HK-2 (cell line): Measurements from ENCODE around the gene SOCS6.
"Not testable (repeated sequence)": the region's sequence is repeated elsewhere in the genome, so short reads cannot be mapped to it uniquely, and the experiment has no call there.

ENCODE experiments used
- DNase-seq: peaks from one replicate; pipeline ENCODE4 v3.0.0-alpha.2; 2018; ENCODE audit not compliant: unreplicated experiment

SOCS6 gene, protein sequence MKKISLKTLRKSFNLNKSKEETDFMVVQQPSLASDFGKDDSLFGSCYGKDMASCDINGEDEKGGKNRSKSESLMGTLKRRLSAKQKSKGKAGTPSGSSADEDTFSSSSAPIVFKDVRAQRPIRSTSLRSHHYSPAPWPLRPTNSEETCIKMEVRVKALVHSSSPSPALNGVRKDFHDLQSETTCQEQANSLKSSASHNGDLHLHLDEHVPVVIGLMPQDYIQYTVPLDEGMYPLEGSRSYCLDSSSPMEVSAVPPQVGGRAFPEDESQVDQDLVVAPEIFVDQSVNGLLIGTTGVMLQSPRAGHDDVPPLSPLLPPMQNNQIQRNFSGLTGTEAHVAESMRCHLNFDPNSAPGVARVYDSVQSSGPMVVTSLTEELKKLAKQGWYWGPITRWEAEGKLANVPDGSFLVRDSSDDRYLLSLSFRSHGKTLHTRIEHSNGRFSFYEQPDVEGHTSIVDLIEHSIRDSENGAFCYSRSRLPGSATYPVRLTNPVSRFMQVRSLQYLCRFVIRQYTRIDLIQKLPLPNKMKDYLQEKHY

DNA sequence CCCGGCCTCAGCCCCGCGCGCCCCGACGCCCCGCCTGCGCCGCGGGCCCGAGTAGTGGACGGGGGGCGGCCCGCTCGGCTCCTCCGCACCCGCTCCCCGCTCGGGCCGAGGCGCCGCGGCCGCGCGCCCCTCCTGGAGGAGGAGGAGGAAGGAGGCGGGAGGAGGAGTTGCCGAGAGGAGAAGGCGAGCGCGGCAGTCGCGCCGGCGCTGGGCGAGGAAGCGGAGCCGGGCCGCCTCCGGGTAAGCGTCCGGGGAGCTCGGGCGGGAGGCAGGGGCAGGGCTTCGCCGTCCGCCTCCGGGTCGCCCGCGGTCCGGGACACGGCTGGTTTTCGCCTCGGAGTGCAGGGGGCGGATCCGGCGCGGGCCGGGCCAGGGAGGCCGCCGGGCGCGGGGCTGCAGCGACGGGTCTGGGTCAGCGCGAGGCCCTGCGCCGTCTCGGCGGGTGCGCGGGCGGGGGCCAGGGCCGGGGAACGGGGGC lies at the start of gene SOCS6:
TSS of gene SOCS6 (plus strand) at position 195 of the 478 bp plus-strand sequence. CDS start 35,624 bp downstream, outside the sequence.
- peak; percentile 63 for DNase-seq

GRCh38 chr18:70243131-70243929 lies 45.5 kb upstream of the SOCS6 start:
- DNase-seq: no peak

DNA sequence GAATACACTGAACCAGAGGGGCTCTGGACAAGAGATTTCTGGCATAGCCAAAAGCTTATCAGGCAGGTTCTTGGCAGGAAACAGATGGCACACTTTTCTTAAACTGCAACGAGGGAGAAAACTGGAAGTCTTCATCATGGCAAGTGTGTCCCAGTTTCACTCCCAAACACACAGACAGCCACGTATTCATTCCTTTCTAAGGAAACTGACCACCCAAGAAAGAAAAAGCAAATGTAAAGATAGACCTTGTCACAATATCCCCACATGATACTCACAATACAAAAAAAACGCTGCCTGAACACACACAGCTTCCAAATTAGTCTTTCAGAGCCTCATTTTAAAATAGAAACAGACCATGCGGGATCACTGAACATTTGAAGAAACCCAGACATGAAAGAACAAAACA lies 42.8 kb upstream of the SOCS6 start:
- no peak for DNase-seq

GRCh38 chr18:70249118-70249517 lies 39.7 kb upstream of the SOCS6 start:
- no peak for DNase-seq

GRCh38 chr18:70249861-70250260 lies 39.0 kb upstream of the SOCS6 start:
- not testable (repeated sequence) for DNase-seq

DNA sequence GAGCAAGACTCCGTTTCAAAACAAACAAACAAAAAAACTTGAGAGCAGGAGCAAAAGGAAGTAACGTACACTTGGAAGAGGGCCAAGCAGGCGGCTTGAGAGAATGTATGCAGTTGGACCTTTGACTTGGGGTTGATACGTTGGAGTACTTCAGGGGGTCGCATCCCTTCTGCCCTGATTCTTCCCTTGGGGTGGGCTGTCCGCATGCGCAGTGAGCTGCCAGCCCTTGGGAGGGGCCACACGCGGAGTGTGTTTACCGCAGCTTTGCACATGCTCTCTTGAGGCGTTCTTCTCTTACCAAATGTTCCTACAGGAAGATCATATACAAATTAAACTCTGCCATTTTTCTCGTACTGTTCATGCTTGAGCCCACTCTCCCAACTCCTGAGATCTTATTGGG lies 38.1 kb upstream of the SOCS6 start:
- DNase-seq: no peak

DNA sequence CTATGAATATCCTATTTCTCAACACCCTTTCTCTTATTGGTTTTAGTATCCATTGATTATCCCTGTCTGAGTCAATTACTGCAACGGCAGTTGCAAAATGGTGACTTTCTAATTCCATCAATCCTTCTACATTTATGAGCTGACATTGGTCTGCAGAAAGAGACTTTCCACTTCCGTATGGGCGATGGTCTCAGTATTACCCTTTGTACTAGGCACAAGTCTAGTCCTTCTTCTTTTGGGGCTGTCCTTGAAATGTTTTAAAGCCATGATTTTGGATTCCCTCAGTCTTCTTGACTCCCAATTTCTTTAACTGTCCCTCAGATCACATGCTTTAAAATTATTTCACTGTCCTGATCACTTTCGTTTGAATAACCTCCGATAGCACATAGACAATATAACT lies 32.7 kb upstream of the SOCS6 start:
- no peak for DNase-seq

- DNase-seq: no peak
Observed at GRCh38 chr18:70256994-70257393, 31.9 kb upstream of the SOCS6 start.

DNA sequence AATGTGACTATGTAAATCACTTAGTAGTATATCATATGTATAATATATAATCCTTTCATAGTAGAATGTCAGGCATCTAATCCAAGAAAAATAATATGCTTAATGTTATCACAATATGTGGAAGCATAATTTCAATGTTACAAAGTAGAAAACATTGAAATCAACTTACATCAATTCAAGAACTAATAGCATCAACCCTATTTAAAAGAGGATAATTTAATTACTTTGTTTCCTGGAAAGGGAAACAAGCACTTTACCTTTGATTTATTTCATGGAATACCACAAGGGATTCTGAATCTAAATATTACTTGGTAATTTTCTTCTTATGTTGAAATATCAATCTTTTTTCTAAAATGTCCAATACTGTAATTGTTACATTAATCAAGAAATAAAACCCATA lies 30.6 kb upstream of the SOCS6 start:
- DNase-seq: no peak

GRCh38 chr18:70260683-70261082 lies 28.2 kb upstream of the SOCS6 start:
- no peak for DNase-seq

- DNase-seq: no peak
Observed at GRCh38 chr18:70261141-70261788, 27.6 kb upstream of the SOCS6 start.

DNA sequence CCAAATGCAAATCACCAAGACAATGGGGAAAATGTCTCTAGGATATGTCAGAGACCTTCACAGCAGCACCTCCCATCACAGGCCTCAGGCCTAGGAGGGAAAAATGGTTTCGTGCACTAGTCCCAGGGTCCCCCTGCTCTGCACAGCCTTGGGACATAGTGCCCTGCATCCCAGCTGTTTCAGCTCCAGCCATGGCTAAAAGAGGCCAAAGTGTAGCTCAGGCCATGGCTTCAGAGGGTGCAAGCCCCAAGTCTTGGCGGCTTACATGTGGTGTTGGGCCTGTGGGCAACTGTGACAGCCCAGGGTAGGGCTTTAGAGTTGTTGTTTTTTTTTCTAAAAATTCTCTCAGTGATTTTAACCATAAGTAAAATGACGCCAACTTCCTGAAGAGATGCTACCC lies 25.5 kb upstream of the SOCS6 start:
- DNase-seq: no peak

- DNase-seq: no peak
Observed at GRCh38 chr18:70271742-70272141, 17.1 kb upstream of the SOCS6 start.

- DNase-seq: no peak
Observed at GRCh38 chr18:70273021-70273420, 15.8 kb upstream of the SOCS6 start.

GRCh38 chr18:70276416-70277191 lies 12.2 kb upstream of the SOCS6 start:
- no peak for DNase-seq

GRCh38 chr18:70279470-70279869 lies 9.4 kb upstream of the SOCS6 start:
- no peak for DNase-seq

- no peak for DNase-seq
Observed at GRCh38 chr18:70280007-70280925, 8.6 kb upstream of the SOCS6 start.

DNA sequence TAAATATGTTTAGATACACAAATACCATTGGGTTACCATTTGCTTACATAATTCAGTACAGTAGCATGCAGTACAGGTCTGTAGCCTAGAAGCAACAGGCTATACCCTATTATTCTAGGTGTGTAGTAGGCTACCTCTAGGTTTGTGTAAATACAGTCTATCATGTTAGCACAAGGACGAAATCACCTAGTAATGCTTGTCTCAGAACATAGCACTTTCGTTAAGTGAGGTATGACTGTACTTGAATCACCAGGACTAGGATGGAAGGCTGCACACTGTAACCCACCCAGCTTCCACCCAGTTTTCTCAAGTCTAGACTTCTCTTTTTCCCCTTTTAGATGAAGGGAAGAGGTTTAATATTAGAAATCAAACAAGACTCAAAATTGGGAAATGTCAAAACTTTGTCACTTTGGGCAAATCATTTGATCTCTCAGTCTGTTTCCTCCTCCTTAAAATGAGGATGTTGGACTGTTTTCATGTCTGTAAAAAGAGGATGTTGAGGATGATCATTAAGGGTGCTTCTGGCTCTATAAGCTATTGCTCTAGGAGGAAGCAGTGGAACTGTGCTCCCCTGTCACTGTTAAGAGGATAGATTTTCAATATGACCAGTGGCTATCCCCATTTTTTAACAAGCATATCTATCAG lies 3.7 kb upstream of the SOCS6 start:
- DNase-seq: no peak

GRCh38 chr18:70287731-70288130 lies 1.1 kb upstream of the SOCS6 start:
- no peak for DNase-seq
